Islet of Langerhans (tissue), 1 donor: Measurements from ENCODE around the gene TRIP6.

Experiments
- FAIRE-seq: peaks from one replicate; lab custom pipeline; 2011; peaks lifted over from hg19 to GRCh38; lab: Jason Lieb, UNC

The TRIP6 gene

GRCh38 chr7:100873599-100874299 is 6.6 kb downstream of the TRIP6 start:
- no peak for FAIRE-seq

- no peak for FAIRE-seq
Observed at GRCh38 chr7:100874300-100874576, 7.1 kb downstream of the TRIP6 start.

GRCh38 chr7:100874577-100875355 is 7.6 kb downstream of the TRIP6 start, which contains the start of gene SRRT:
Gene SRRT (plus strand): TSS chr7:100875103. CDS start chr7:100875591, 488 bp downstream.
- peak; percentile 17 for FAIRE-seq

- FAIRE-seq = no peak
Observed at GRCh38 chr7:100875356-100875751, 8.2 kb downstream of the TRIP6 start.

GRCh38 chr7:100878013-100878412 is 10.8 kb downstream of the TRIP6 start:
- no peak for FAIRE-seq

GRCh38 chr7:100878685-100879084 is 11.5 kb downstream of the TRIP6 start:
- FAIRE-seq = no peak

GRCh38 chr7:100879685-100880261 is 12.6 kb downstream of the TRIP6 start:
- FAIRE-seq = no peak

GRCh38 chr7:100880645-100881044 is 13.5 kb downstream of the TRIP6 start:
- no peak for FAIRE-seq

- FAIRE-seq = no peak
Observed at GRCh38 chr7:100881136-100881535, 13.9 kb downstream of the TRIP6 start.

GRCh38 chr7:100882201-100882600 is 15.0 kb downstream of the TRIP6 start:
- no peak for FAIRE-seq

- no peak for FAIRE-seq
Observed at GRCh38 chr7:100882785-100883526, 15.8 kb downstream of the TRIP6 start.

- FAIRE-seq = no peak
Observed at GRCh38 chr7:100884736-100885439, 17.7 kb downstream of the TRIP6 start.

GRCh38 chr7:100885440-100886141 is 18.4 kb downstream of the TRIP6 start:
- no peak for FAIRE-seq

- FAIRE-seq = no peak
Observed at GRCh38 chr7:100886142-100886935, 19.2 kb downstream of the TRIP6 start.

GRCh38 chr7:100886936-100887515 is 19.8 kb downstream of the TRIP6 start:
- no peak for FAIRE-seq

GRCh38 chr7:100887516-100888290 is 20.5 kb downstream of the TRIP6 start:
- no peak for FAIRE-seq

- no peak for FAIRE-seq
Observed at GRCh38 chr7:100888291-100888987, 21.3 kb downstream of the TRIP6 start.

- no peak for FAIRE-seq
Observed at GRCh38 chr7:100888988-100889750, 22.0 kb downstream of the TRIP6 start, which contains the start of gene UFSP1. Gene UFSP1 (minus strand): TSS chr7:100889715. CDS start chr7:100889271, 444 bp downstream.
